Panc1 (cell line): Measurements from ENCODE around the gene FOXP4.

Experiments used
- CTCF ChIP-seq: fragments of 450-650 bp; IDR thresholded peaks from 2 replicates; pipeline ENCODE4 v1.5.1; 2017; ENCODE audit warnings: mild to moderate bottlenecking
- POLR2AphosphoS5 ChIP-seq: IDR thresholded peaks from 2 replicates; pipeline ENCODE4 v1.6.1; 2012; ENCODE audit warnings: mild to moderate bottlenecking, low read depth, low read length, moderate library complexity
- REST ChIP-seq, 2 experiments: IDR thresholded peaks; 2 replicates each; pipeline ENCODE4 v1.6.1; 2011 to 2012; ENCODE audit warnings: low read depth in 2 of 2, control low read depth in 1 of 2, low read length in 1 of 2, mild to moderate bottlenecking in 1 of 2, moderate library complexity in 1 of 2; ENCODE audit not compliant: insufficient read depth in 1 of 2
- SIN3A ChIP-seq: IDR thresholded peaks from 2 replicates; pipeline ENCODE4 v1.6.1; 2012; ENCODE audit warnings: low read depth, mild to moderate bottlenecking, low read length, moderate library complexity, borderline replicate concordance; ENCODE audit not compliant: insufficient read depth
- TCF7L2 ChIP-seq: IDR thresholded peaks from 2 replicates; pipeline ENCODE4 v1.6.1; 2011; ENCODE audit warnings: mild to moderate bottlenecking, low read depth, low read length, inconsistent platforms

GRCh38 chr6:41567684-41568083 lies 21.5 kb downstream of the FOXP4 start:
- TF ChIP-seq CTCF (no peak), TCF7L2 (no peak), POLR2AphosphoS5 (no peak), REST (IDR thresholded peaks at IDR 0.05; ENCODE audit: insufficient read depth in 1 of 2, low read depth in 2 of 2, low read length in 1 of 2) (no peak), SIN3A (no peak)
